Ecto neural progenitor cell (in vitro differentiated cells): Measurements from ENCODE around the gene ZNF215.
A peak's percentile ranks its signal among the peaks of the same experiment; 100 is the strongest.
"Not testable (repeated sequence)": the region's sequence is repeated elsewhere in the genome, so short reads cannot be mapped to it uniquely, and the experiment has no call there.

Experiments used
- DNase-seq: peaks from one replicate; pipeline ENCODE4 v3.0.0-alpha.2; 2018; ENCODE audit warnings: low spot score

Gene ZNF215

GRCh38 chr11:6941970-6942369 lies 15.7 kb downstream of the ZNF215 start:
- DNase-seq = no peak

GRCh38 chr11:6943131-6943530 lies 16.9 kb downstream of the ZNF215 start:
- DNase-seq = no peak

GRCh38 chr11:6954248-6954647 lies 28.0 kb downstream of the ZNF215 start:
- not testable (repeated sequence) for DNase-seq

GRCh38 chr11:6962141-6962540 lies 35.9 kb downstream of the ZNF215 start:
- no peak for DNase-seq

GRCh38 chr11:6962673-6963072 lies 36.4 kb downstream of the ZNF215 start:
- no peak for DNase-seq

GRCh38 chr11:6968816-6969215 lies 42.6 kb downstream of the ZNF215 start:
- DNase-seq = no peak

- DNase-seq = not testable (repeated sequence)
Measured at GRCh38 chr11:6969854-6970253, 43.6 kb downstream of the ZNF215 start.

- DNase-seq = no peak
Measured at GRCh38 chr11:6979365-6979764, 53.1 kb downstream of the ZNF215 start.

- no peak for DNase-seq
Measured at GRCh38 chr11:6986487-6986886, 60.3 kb downstream of the ZNF215 start.

- DNase-seq = no peak
Measured at GRCh38 chr11:6988506-6988905, 62.3 kb downstream of the ZNF215 start.

GRCh38 chr11:6991227-6991626 lies 65.0 kb downstream of the ZNF215 start:
- peak; percentile 47 for DNase-seq

- no peak for DNase-seq
Measured at GRCh38 chr11:6992026-6992425, 65.8 kb downstream of the ZNF215 start.

- DNase-seq = no peak
Measured at GRCh38 chr11:6992457-6993417, 66.5 kb downstream of the ZNF215 start.

GRCh38 chr11:6995703-6996102 lies 69.5 kb downstream of the ZNF215 start:
- DNase-seq = no peak

GRCh38 chr11:7004482-7004881 lies 78.3 kb downstream of the ZNF215 start:
- no peak for DNase-seq
